Measurements from ENCODE around the gene PSAPL1.

DNA sequence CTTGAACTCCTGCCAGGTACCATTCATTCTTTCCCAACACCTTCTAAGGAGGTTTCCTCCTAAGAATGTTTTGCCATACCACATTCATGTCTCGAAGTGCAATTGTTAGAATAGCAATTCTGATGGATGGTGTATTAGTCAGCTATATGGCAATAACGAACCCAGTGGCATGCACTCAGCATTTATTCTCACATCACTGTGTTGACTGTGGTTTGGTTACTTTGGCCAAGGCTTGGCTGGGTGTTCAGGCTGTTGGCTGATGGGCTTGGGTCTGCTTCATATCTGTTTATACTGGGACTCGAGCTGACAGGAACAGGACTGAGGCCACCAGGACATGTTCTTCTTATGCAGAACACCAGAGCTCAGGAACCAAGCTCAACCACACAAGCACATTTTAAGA is 31.7 kb downstream of the PSAPL1 start:
- TF ChIP-seq, protein P1, sequence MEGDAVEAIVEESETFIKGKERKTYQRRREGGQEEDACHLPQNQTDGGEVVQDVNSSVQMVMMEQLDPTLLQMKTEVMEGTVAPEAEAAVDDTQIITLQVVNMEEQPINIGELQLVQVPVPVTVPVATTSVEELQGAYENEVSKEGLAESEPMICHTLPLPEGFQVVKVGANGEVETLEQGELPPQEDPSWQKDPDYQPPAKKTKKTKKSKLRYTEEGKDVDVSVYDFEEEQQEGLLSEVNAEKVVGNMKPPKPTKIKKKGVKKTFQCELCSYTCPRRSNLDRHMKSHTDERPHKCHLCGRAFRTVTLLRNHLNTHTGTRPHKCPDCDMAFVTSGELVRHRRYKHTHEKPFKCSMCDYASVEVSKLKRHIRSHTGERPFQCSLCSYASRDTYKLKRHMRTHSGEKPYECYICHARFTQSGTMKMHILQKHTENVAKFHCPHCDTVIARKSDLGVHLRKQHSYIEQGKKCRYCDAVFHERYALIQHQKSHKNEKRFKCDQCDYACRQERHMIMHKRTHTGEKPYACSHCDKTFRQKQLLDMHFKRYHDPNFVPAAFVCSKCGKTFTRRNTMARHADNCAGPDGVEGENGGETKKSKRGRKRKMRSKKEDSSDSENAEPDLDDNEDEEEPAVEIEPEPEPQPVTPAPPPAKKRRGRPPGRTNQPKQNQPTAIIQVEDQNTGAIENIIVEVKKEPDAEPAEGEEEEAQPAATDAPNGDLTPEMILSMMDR (IDR thresholded peaks at IDR 0.05; ENCODE audit: low read depth, low read length, poor library complexity, severe bottlenecking), result no peak
- TF ChIP-seq EZH2phosphoT487 (IDR thresholded peaks at IDR 0.05; ENCODE audit: borderline replicate concordance, low read length), result no peak
